NCI-H748 treated with DMSO at 0.1 percent for 48 hours (cell line): ENCODE data around the gene LRTM2.

Source experiments
- DNase-seq: peaks from one replicate; lab custom pipeline; 2025; lab: John Stamatoyannopoulos, UW

Gene LRTM2

GRCh38 chr12:1884651-1885050 is 64.3 kb downstream of the LRTM2 start:
- DNase-seq, result no peak

GRCh38 chr12:1885082-1885596 is 64.8 kb downstream of the LRTM2 start:
- no peak for DNase-seq

DNA sequence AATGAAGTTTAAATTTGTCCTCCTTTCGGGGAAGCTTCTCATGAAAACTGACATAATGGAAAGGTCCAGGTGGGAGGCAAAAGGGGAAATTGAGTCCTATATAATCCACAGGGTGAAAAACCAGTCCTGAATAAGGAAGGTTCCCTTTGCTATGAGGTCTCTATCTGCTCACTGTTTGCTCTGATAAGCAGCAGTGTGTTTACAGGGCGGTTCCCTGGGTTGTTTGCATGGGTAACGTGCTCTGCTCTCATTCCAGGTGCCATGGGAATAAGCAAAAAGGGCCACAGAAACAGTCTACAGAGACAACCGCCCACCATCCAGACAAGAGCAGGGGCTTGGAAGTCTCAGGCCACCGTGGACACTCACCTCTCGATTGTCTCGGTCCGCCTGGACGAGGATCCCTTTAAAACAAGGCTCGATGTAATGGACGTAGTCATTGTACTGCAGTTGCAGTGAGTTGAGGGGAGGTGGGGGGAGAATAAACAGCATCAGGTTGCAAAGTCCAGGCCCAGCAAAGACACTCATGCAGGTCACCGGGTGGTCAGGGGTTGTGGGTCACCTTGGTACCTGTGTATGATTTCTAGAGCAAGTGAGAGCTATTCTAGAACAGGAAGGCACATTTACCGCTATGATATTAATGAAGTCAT is 65.4 kb downstream of the LRTM2 start:
- DNase-seq, result no peak
